H1 (cell line): ENCODE data around the gene INF2.

Experiments used
- ASH2L ChIP-seq: fragments of 200-600, 300-600 bp; sonication (generic); IDR thresholded peaks from one replicate; pipeline ENCODE4 v1.7.1; 2017; ENCODE audit warnings: low read length
- CBX8 ChIP-seq: fragments of 300-800, 300-1000 bp; sonication (generic); IDR thresholded peaks from 2 replicates; pipeline ENCODE4 v1.7.1; 2016; ENCODE audit warnings: low read depth, low read length, borderline replicate concordance
- CTCF ChIP-seq, 3 experiments: IDR thresholded peaks; 1 replicate in 2 of 3; 2 replicates in 1 of 3; pipeline versions ENCODE4 v1.5.1 to v1.6.1; 2011; ENCODE audit warnings: low read length in 3 of 3, mild to moderate bottlenecking in 3 of 3, inconsistent platforms in 2 of 3, low read depth in 1 of 3, moderate library complexity in 1 of 3; ENCODE audit not compliant: insufficient read depth in 1 of 3; ENCODE audit errors: control extremely low read depth in 1 of 3
- EZH2 ChIP-seq: fragments of 200-600 bp; sonication (generic); IDR thresholded peaks from 2 replicates; pipeline ENCODE4 v1.7.1; 2012; ENCODE audit warnings: low read depth, mild to moderate bottlenecking, moderate library complexity, low read length, inconsistent platforms; ENCODE audit not compliant: severe bottlenecking
- JUN ChIP-seq: IDR thresholded peaks from 2 replicates; pipeline ENCODE4 v1.6.1; 2011; ENCODE audit warnings: low read depth, mild to moderate bottlenecking, improper control_type of control experiment, low read length
- JUND ChIP-seq: IDR thresholded peaks from 2 replicates; pipeline ENCODE4 v1.6.1; 2011; ENCODE audit warnings: mild to moderate bottlenecking, improper control_type of control experiment, low read length
- MAX ChIP-seq: IDR thresholded peaks from 2 replicates; pipeline ENCODE4 v1.6.1; 2012; ENCODE audit warnings: inconsistent platforms
- NRF1 ChIP-seq: IDR thresholded peaks from 2 replicates; pipeline ENCODE4 v1.6.1; 2011; ENCODE audit warnings: mild to moderate bottlenecking, low read depth, low read length, improper control_type of control experiment
- POLR2A ChIP-seq, 2 experiments: IDR thresholded peaks; 1 replicate in 1 of 2; 2 replicates in 1 of 2; pipeline ENCODE4 v1.6.1; 2011; ENCODE audit warnings: low read depth in 2 of 2, low read length in 2 of 2, mild to moderate bottlenecking in 2 of 2; ENCODE audit errors: control extremely low read depth in 1 of 2
- SIRT6 ChIP-seq: IDR thresholded peaks from one replicate; pipeline ENCODE4 v1.7.1; 2012; ENCODE audit warnings: low read length, inconsistent platforms

- TF ChIP-seq POLR2A (IDR thresholded peaks at IDR 0.05; ENCODE audit: control extremely low read depth in 1 of 2, low read depth in 2 of 2, low read length in 2 of 2) = no peak
- TF ChIP-seq CTCF (IDR thresholded peaks at IDR 0.05; ENCODE audit: control extremely low read depth in 1 of 3, insufficient read depth in 1 of 3, low read depth in 1 of 3, low read length in 3 of 3) = no peak
- no peak for TF ChIP-seq EZH2
- no peak for TF ChIP-seq SIRT6
- no peak for TF ChIP-seq JUN
- TF ChIP-seq JUND = no peak
- no peak for TF ChIP-seq NRF1
- TF ChIP-seq ASH2L = no peak
- TF ChIP-seq CBX8 = no peak
- TF ChIP-seq MAX = no peak
Observed at GRCh38 chr14:104676130-104676693, 13.2 kb upstream of the INF2 start.
